GM23248 (cell line): ENCODE results near the gene EDC4.

ENCODE experiments used
- EZH2 ChIP-seq: fragments of 200-600 bp; sonication (generic); IDR thresholded peaks from 2 replicates; pipeline ENCODE4 v1.6.1; 2018; ENCODE audit warnings: antibody characterized with exemption, mild to moderate bottlenecking; ENCODE audit not compliant: insufficient read depth, poor library complexity, severe bottlenecking
- EZH2phosphoT487 ChIP-seq: fragments of 200-600 bp; sonication (generic); IDR thresholded peaks from 2 replicates; pipeline ENCODE4 v1.6.1; 2018; ENCODE audit warnings: antibody characterized with exemption, moderate library complexity, mild to moderate bottlenecking, low read depth; ENCODE audit not compliant: insufficient read depth

DNA sequence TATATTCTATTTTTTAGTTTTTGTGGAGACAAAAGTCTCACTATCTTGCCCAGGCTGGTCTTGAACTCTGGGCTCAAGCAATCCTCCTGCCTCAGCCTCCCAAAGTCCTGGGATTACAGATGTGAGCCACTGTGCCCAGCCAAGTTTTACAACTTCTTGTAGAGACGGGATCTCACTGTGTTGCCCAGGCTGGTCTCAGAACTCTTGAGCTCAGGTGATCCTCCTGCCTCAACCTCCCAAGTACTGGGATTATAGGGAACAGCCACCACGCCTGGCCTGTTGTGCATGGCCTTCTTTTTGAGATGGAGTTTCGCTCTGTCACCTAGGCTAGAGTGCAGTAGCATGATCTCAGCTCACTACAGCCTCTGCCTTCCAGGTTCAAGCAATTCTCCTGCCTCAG, 19.2 kb upstream of the EDC4 start:
- TF ChIP-seq EZH2phosphoT487 = no peak
- TF ChIP-seq EZH2 = no peak
